ENCODE measurements around the gene TAF9. TPM values are rescaled to one million over a fixed set of nuclear protein-coding genes. Genes with fewer than 3 reads are reported as not detected.

TAF9 gene
- total and polyA plus RNA-seq, 12 donors, result 32.1 to 152 (median 58.2) TPM

DNA sequence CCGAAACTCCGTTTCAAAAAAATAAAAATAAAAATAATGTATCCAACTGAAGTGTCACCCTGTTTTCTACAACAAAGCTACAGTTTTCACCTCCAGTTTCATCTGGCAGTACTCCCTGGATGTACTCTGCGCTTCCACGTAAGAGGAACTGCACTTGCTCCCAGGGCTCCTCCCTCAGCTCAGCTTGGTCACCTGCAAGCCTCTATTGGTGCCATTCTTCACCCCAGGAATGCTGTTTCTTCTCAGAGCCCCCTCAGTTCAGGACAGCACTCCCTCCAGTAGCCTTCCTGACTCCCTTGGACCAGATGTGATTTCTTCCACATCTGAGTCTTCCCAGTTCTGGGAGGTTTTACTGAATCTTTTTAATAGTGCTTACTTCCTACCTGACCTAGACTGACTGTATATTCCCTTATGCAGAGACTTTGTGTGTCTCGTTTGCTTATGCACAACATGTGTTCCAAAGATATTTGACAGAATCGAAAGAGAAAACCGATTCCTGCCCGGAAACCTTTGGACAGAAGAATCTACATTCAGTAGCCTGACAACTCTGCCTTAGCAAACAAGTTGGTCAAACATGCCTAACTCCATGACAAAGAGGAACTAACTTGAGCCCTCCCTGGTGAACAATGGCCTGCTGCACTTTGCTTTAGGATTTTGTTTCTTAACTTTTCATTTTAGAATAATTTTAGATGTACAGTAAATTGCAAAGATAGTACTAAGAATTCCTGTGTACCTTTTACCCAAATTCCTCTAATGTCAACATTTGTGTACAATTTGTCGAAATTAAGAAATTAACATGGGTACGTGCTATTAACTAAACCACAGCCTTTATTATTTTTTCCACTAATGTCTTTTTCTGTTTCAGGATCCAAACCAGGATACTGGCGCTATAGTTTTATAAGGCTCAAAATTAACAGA, 37.5 kb downstream of the TAF9 start:
- H3K27ac ChIP-seq, result peak overlapping the region in 2 of 5 donors; percentile 53 to 55
- H3K27me3 ChIP-seq, result no peaks in the 10 kb centered on the region
- H3K4me3 ChIP-seq, result peak overlapping the region; percentile 15 to 59 (median 36)
- peaks cover 0 to 13% of the 10 kb centered on the region in 2 donors for H3K4me1 ChIP-seq (replicated peaks in 1 of 2)
- 56 to 65% (median 61%) methylated on average over 11 of the region's 11 CpGs for WGBS, 4 donors
- H3K36me3 ChIP-seq (replicated peaks in 1 of 2), result no peaks in the 10 kb centered on the region
- DNase-seq, result peak in 1 of 7 donors; percentile 41
- TF ChIP-seq, protein P1, sequence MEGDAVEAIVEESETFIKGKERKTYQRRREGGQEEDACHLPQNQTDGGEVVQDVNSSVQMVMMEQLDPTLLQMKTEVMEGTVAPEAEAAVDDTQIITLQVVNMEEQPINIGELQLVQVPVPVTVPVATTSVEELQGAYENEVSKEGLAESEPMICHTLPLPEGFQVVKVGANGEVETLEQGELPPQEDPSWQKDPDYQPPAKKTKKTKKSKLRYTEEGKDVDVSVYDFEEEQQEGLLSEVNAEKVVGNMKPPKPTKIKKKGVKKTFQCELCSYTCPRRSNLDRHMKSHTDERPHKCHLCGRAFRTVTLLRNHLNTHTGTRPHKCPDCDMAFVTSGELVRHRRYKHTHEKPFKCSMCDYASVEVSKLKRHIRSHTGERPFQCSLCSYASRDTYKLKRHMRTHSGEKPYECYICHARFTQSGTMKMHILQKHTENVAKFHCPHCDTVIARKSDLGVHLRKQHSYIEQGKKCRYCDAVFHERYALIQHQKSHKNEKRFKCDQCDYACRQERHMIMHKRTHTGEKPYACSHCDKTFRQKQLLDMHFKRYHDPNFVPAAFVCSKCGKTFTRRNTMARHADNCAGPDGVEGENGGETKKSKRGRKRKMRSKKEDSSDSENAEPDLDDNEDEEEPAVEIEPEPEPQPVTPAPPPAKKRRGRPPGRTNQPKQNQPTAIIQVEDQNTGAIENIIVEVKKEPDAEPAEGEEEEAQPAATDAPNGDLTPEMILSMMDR (IDR thresholded peaks at IDR 0.05), result no peak
- no peak for TF ChIP-seq POLR2A (IDR thresholded peaks at IDR 0.05)
- intact Hi-C loops (cut with DNase I), result loop anchor here in 1 of 2 donors (10.0 kb wide), 2 partner anchors 237 to 287 kb away; partner anchors contain the start of gene SLC30A5
- no peaks in the 10 kb centered on the region for H3K9me3 ChIP-seq (replicated peaks in 1 of 3)

DNA sequence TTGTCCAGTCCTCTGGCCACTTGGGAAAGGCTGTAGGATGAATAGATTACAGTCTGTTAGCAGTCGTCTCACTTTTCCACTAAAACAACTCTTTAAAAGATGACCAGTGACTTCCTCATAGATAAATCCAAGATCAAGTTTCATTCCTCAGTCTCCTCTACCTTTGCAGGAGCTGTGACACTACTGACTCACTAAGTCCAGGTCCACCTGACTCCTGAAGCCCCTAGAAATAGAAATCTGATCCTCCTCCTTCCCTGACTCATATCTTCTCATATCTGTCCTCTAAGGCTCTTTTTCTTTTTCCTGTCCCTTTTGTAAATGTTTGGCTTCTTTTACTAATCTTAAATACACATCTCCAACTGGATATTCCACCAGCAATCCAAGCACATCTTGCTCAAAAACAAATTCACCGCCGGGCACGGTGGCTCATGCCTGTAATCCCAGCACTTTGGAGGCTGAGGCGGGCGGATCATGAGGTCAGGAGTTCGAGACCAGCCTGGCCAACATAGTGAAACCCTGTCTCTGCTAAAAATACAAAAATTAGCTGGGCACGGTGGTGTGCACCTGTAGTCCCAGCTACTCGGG, 39.3 kb downstream of the TAF9 start:
- Histone ChIP-seq H3K4me3 (no peak overlapping the region), H3K36me3 (replicated peaks in 1 of 2) (no peaks in the 10 kb centered on the region), H3K9me3 (replicated peaks in 1 of 3) (no peaks in the 10 kb centered on the region), H3K4me1 (replicated peaks in 1 of 2) (peaks cover 0 to 13% of the 10 kb centered on the region in 2 donors), H3K27me3 (no peaks in the 10 kb centered on the region), H3K27ac (no peak overlapping the region)
- peak in 1 of 7 donors; percentile 33 for DNase-seq
- intact Hi-C loops (cut with DNase I), result loop anchor here in 1 of 2 donors (10.0 kb wide), 2 partner anchors 235 to 285 kb away; partner anchors contain the start of gene SLC30A5
- 91 to 97% (median 91%) methylated on average over 9 of the region's 9 CpGs for WGBS, 4 donors
- no peak for TF ChIP-seq POLR2A (IDR thresholded peaks at IDR 0.05)
- TF ChIP-seq, protein P1 (IDR thresholded peaks at IDR 0.05), result no peak

DNA sequence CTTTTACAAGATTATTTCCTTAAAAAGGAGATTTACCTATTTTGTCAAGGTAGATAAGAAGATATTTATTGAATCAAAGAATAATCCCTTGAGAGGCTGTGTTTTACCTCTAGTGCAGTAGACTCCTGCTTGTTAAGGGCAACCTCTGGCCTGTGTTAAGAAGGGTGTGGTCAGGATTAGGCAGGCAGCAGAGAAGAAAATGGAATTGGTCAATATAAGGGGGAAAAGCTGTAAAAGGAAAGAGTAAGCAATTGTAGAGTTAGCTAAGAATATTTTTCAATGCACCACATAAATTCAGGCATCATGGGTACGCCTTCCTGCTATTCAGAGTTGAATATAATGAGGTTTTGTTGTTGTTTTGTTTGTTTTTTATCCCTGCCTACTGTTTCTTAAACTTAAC, 43.0 kb downstream of the TAF9 start:
- no peaks in the 10 kb centered on the region for H3K27me3 ChIP-seq
- WGBS, 4 donors, result 81 to 100% (median 96%) methylated on average over 1 of the region's 1 CpG
- intact Hi-C loops (cut with DNase I), result no loop called here
- DNase-seq, result no peak
- no peak for TF ChIP-seq POLR2A (IDR thresholded peaks at IDR 0.05)
- TF ChIP-seq, protein P1 (IDR thresholded peaks at IDR 0.05), result no peak
- no peak overlapping the region for H3K27ac ChIP-seq
- H3K4me1 ChIP-seq (replicated peaks in 1 of 2), result no peaks in the 10 kb centered on the region
- H3K4me3 ChIP-seq, result no peak overlapping the region
- H3K9me3 ChIP-seq (replicated peaks in 1 of 3), result no peaks in the 10 kb centered on the region
- H3K36me3 ChIP-seq (replicated peaks in 1 of 2), result no peaks in the 10 kb centered on the region

DNA sequence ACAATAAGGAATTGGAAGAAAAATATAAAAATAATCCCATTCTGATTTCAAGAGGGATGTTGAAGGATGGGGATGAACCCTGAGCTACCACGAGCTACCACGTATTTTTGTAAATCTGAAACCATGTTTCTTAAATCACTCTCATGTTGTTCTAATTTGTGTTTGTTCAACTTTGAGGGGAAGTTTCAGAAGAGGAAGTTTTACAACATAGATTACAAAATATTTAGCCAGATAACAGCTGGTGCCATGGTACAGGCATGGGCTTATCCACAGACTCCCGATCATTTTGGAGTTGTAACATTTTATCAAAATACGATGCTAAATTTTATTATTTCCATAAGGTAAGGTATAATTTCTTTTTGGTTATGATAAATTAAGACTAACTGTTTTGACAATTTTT, 51.9 kb downstream of the TAF9 start:
- WGBS, 4 donors, result 71 to 87% (median 84%) methylated on average over 4 of the region's 4 CpGs
- TF ChIP-seq, protein P1 (IDR thresholded peaks at IDR 0.05), result no peak
- TF ChIP-seq POLR2A (IDR thresholded peaks at IDR 0.05), result no peak
- Histone ChIP-seq H3K4me1 (replicated peaks in 1 of 2) (no peaks in the 10 kb centered on the region), H3K36me3 (replicated peaks in 1 of 2) (peaks cover 0 to 4% of the 10 kb centered on the region in 2 donors), H3K9me3 (replicated peaks in 1 of 3) (no peaks in the 10 kb centered on the region), H3K27me3 (no peaks in the 10 kb centered on the region), H3K27ac (no peak overlapping the region), H3K4me3 (no peak overlapping the region)
- no peak for DNase-seq
- intact Hi-C loops (cut with DNase I), result no loop called here
